IgD-negative memory B cell (primary cell): ENCODE measurements around the gene NELL1. TPM values are rescaled to one million over a fixed set of nuclear protein-coding genes. Genes with fewer than 3 reads are reported as not detected.

Source experiments
- H3K27ac Mint-ChIP-seq, 3 donors: one replicate each; pipeline ENCODE4 v1.8.0; 2020 to 2022; ENCODE audit warnings: mild to moderate bottlenecking in 3 of 3, mixed read lengths in 3 of 3, moderate library complexity in 1 of 3
- H3K27me3 Mint-ChIP-seq: one replicate; pipeline ENCODE4 v1.8.0; 2021; ENCODE audit warnings: mixed read lengths
- H3K36me3 Mint-ChIP-seq: one replicate; pipeline ENCODE4 v1.8.0; 2020; ENCODE audit warnings: mild to moderate bottlenecking, mixed read lengths
- H3K4me1 Mint-ChIP-seq, 3 donors: one replicate each; pipeline ENCODE4 v1.8.0; 2020 to 2022; ENCODE audit warnings: mixed read lengths in 3 of 3, mild to moderate bottlenecking in 1 of 3
- H3K4me3 Mint-ChIP-seq, 4 donors: one replicate each; pipeline ENCODE4 v1.8.0; 2020 to 2022; ENCODE audit warnings: mild to moderate bottlenecking in 4 of 4, mixed read lengths in 4 of 4, moderate library complexity in 3 of 4
- H3K9me3 Mint-ChIP-seq, 3 donors: one replicate each; pipeline ENCODE4 v1.8.0; 2020 to 2021; ENCODE audit warnings: mixed read lengths in 3 of 3, mild to moderate bottlenecking in 1 of 3
- polyA plus RNA-seq: library from polyadenylated mRNA; unstranded; fragments of 300-500 nt; fragmentation: Illumina TruSeq; gene quantifications from one replicate; pipeline ENCODE4 v1.2.3, GENCODE V29; 2021

NELL1 gene
- polyA plus RNA-seq, 1 donor from 2014 or later = not detected

- no peaks in the 10 kb centered on the region for H3K27me3 Mint-ChIP-seq
Observed at GRCh38 chr11:21564833-21565682, 895.7 kb downstream of the NELL1 start.

GRCh38 chr11:21566521-21567117 is 897.2 kb downstream of the NELL1 start:
- no peak overlapping the region for H3K27ac Mint-ChIP-seq
- peaks cover 5 to 7% (median 6%) of the 10 kb centered on the region in 3 donors for H3K9me3 Mint-ChIP-seq
- H3K4me3 Mint-ChIP-seq = no peak overlapping the region
- H3K4me1 Mint-ChIP-seq = no peaks in the 10 kb centered on the region
- no peaks in the 10 kb centered on the region for H3K36me3 Mint-ChIP-seq
- H3K27me3 Mint-ChIP-seq = no peaks in the 10 kb centered on the region

More at GRCh38 chr11:21564833-21565682, 895.7 kb downstream of the NELL1 start:
- H3K4me1 Mint-ChIP-seq = no peaks in the 10 kb centered on the region
- H3K9me3 Mint-ChIP-seq = peaks cover 4 to 7% (median 5%) of the 10 kb centered on the region in 3 donors
- no peaks in the 10 kb centered on the region for H3K36me3 Mint-ChIP-seq
- H3K4me3 Mint-ChIP-seq = no peak overlapping the region
- H3K27ac Mint-ChIP-seq = no peak overlapping the region

- no peaks in the 10 kb centered on the region for H3K36me3 Mint-ChIP-seq
- no peak overlapping the region for H3K27ac Mint-ChIP-seq
- no peak overlapping the region for H3K4me3 Mint-ChIP-seq
- H3K27me3 Mint-ChIP-seq = no peaks in the 10 kb centered on the region
- peaks cover 5 to 7% (median 6%) of the 10 kb centered on the region in 3 donors for H3K9me3 Mint-ChIP-seq
- H3K4me1 Mint-ChIP-seq = no peaks in the 10 kb centered on the region
Observed at GRCh38 chr11:21567645-21568290, 898.4 kb downstream of the NELL1 start.

GRCh38 chr11:21572210-21572609 is 902.8 kb downstream of the NELL1 start:
- H3K4me1 Mint-ChIP-seq = no peaks in the 10 kb centered on the region
- H3K9me3 Mint-ChIP-seq = peaks cover 0 to 7% (median 5%) of the 10 kb centered on the region in 3 donors
- no peak overlapping the region for H3K4me3 Mint-ChIP-seq
- no peak overlapping the region for H3K27ac Mint-ChIP-seq
- H3K27me3 Mint-ChIP-seq = no peaks in the 10 kb centered on the region
- no peaks in the 10 kb centered on the region for H3K36me3 Mint-ChIP-seq

DNA sequence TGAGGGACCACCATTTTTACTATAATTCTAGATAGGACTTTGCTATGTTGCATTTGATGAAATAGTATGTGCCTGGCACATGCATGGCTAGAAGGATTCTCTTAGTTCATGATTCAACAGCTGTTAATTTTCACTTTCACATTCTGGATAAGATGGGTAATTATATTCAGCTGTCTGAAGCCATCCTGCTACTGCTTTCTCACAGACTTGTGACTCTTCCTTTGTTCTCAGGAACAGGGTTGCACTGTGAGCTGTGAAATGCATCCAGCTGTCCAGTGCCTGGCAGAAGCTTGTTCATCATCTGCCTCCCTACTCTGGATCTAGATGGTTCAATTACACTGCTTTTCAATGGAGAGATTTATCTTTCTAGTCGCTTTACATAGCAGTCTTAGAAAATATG is 913.4 kb downstream of the NELL1 start:
- H3K27ac Mint-ChIP-seq = no peak overlapping the region
- H3K9me3 Mint-ChIP-seq = peaks cover 2 to 18% (median 2%) of the 10 kb centered on the region in 3 donors
- H3K4me3 Mint-ChIP-seq = no peak overlapping the region
- peaks cover 0 to 1% (median 0%) of the 10 kb centered on the region in 3 donors for H3K4me1 Mint-ChIP-seq
- no peaks in the 10 kb centered on the region for H3K27me3 Mint-ChIP-seq
- no peaks in the 10 kb centered on the region for H3K36me3 Mint-ChIP-seq

- Mint-ChIP-seq H3K27me3 (no peaks in the 10 kb centered on the region), H3K36me3 (no peaks in the 10 kb centered on the region), H3K27ac (no peak overlapping the region), H3K4me1 (no peaks in the 10 kb centered on the region), H3K4me3 (no peak overlapping the region), H3K9me3 (peaks cover 0 to 21% (median 7%) of the 10 kb centered on the region in 3 donors)
Observed at GRCh38 chr11:21588754-21589153, 919.4 kb downstream of the NELL1 start.

DNA sequence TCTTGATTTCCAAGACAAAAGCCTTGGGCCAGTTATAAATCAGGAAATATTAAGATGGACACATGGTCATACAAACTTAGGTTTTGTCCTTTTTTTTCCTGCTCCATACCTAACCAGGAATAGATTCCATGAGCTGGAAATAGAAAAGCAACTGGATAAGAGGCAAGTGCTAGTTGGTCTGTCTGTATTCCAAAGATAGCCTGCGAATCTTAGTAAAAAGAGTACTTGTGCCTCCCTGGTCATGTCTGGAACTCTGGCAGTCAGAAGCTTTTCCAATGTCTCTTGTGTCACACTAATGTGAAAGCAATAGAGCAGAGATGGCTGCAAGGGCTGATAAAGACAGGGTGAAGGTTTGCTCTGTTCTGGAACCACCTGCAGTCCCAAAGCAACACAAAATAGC is 933.3 kb downstream of the NELL1 start:
- no peaks in the 10 kb centered on the region for H3K4me1 Mint-ChIP-seq
- no peak overlapping the region for H3K4me3 Mint-ChIP-seq
- H3K27ac Mint-ChIP-seq = no peak overlapping the region
- peaks cover 0 to 5% (median 0%) of the 10 kb centered on the region in 3 donors for H3K9me3 Mint-ChIP-seq
- no peaks in the 10 kb centered on the region for H3K27me3 Mint-ChIP-seq
- H3K36me3 Mint-ChIP-seq = no peaks in the 10 kb centered on the region

GRCh38 chr11:21603886-21604285 is 934.5 kb downstream of the NELL1 start:
- peaks cover 0 to 5% (median 0%) of the 10 kb centered on the region in 3 donors for H3K9me3 Mint-ChIP-seq
- H3K4me3 Mint-ChIP-seq = no peak overlapping the region
- H3K36me3 Mint-ChIP-seq = no peaks in the 10 kb centered on the region
- H3K27me3 Mint-ChIP-seq = no peaks in the 10 kb centered on the region
- H3K4me1 Mint-ChIP-seq = no peaks in the 10 kb centered on the region
- no peak overlapping the region for H3K27ac Mint-ChIP-seq

GRCh38 chr11:21604564-21604963 is 935.2 kb downstream of the NELL1 start:
- H3K27ac Mint-ChIP-seq = no peak overlapping the region
- peaks cover 0 to 5% (median 1%) of the 10 kb centered on the region in 3 donors for H3K9me3 Mint-ChIP-seq
- no peaks in the 10 kb centered on the region for H3K27me3 Mint-ChIP-seq
- H3K4me1 Mint-ChIP-seq = no peaks in the 10 kb centered on the region
- H3K4me3 Mint-ChIP-seq = no peak overlapping the region
- no peaks in the 10 kb centered on the region for H3K36me3 Mint-ChIP-seq

- Mint-ChIP-seq H3K9me3 (peaks cover 0 to 3% (median 3%) of the 10 kb centered on the region in 3 donors), H3K27me3 (no peaks in the 10 kb centered on the region), H3K36me3 (peaks cover 1% of the 10 kb centered on the region), H3K4me3 (no peak overlapping the region), H3K27ac (no peak overlapping the region), H3K4me1 (no peaks in the 10 kb centered on the region)
Observed at GRCh38 chr11:21612326-21612725, 942.9 kb downstream of the NELL1 start.

DNA sequence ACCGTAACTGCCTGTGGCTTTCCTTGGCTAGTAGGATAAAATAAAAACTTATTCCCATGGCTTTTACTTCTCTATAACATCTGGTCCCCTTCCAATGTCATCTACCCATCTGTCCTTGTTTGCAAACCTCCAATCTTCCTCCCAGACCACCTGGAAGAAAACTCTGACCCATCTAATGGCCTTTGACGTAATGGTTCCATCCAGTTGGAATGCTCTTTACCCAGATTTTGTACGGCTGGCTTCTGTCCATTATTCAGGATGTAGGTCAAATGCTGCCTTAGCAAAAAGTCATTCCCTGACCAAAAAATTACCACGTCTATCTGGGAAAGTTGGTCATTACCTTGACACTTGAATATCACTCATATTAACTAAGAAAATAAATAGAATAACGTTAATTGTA is 945.6 kb downstream of the NELL1 start:
- H3K4me3 Mint-ChIP-seq = no peak overlapping the region
- no peaks in the 10 kb centered on the region for H3K4me1 Mint-ChIP-seq
- no peak overlapping the region for H3K27ac Mint-ChIP-seq
- H3K27me3 Mint-ChIP-seq = no peaks in the 10 kb centered on the region
- H3K36me3 Mint-ChIP-seq = peaks cover 1% of the 10 kb centered on the region
- H3K9me3 Mint-ChIP-seq = peaks cover 0 to 2% (median 2%) of the 10 kb centered on the region in 3 donors

DNA sequence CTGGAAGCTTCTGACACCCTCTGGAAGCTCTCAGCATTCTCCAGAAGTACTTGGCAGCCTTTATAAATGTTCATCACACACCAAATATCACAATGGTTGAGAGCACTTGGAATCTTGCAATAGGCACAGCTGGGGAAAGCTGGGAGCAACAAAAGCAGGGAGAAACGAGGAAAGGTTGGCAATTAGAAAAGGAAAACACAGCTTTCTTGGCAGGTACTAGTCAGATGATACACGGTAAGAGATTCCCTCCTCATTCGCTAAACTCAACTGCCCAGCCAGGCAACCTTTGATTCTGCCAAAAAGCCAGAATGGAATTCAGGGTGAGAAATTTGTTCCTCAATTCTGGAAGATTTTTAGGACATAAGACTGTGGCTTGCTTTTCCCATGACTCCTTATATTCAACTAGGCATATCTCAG is 946.6 kb downstream of the NELL1 start:
- Mint-ChIP-seq H3K4me3 (no peak overlapping the region), H3K9me3 (peaks cover 0 to 2% (median 0%) of the 10 kb centered on the region in 3 donors), H3K27ac (no peak overlapping the region), H3K36me3 (peaks cover 1% of the 10 kb centered on the region), H3K4me1 (no peaks in the 10 kb centered on the region), H3K27me3 (no peaks in the 10 kb centered on the region)

- Mint-ChIP-seq H3K27me3 (no peaks in the 10 kb centered on the region), H3K36me3 (no peaks in the 10 kb centered on the region), H3K4me3 (no peak overlapping the region), H3K9me3 (peaks cover 0 to 4% (median 0%) of the 10 kb centered on the region in 3 donors), H3K27ac (no peak overlapping the region), H3K4me1 (no peaks in the 10 kb centered on the region)
Observed at GRCh38 chr11:21622566-21622965, 953.2 kb downstream of the NELL1 start.

DNA sequence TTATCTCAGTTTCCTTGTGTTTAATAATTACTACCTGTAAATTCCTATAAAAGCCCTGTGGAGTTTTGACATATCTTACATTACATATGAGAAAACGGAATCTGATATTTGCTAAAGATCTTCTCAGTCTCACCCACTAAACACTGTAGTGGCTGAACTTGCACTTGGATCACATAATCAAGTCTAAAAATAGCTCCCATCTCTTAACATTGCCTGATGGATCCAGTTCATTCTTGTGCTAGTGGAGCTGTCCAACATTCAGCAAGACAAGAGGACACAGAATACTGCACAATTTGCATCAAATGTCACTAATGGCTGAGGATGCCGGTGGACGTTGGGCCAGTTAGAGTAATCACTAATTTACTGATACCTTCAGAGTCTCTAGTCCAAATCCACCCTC is 953.6 kb downstream of the NELL1 start:
- Mint-ChIP-seq H3K9me3 (peaks cover 0 to 4% (median 0%) of the 10 kb centered on the region in 3 donors), H3K4me1 (no peaks in the 10 kb centered on the region), H3K27ac (no peak overlapping the region), H3K27me3 (no peaks in the 10 kb centered on the region), H3K4me3 (no peak overlapping the region), H3K36me3 (no peaks in the 10 kb centered on the region)
